OCI-LY3 (cell line): Measurements from ENCODE around the gene UNC5A.

ENCODE experiments used
- EZH2phosphoT487 ChIP-seq: fragments of 200-600 bp; shearing (Covaris generic); IDR thresholded peaks from 2 replicates; pipeline ENCODE4 v1.6.1; 2018; ENCODE audit warnings: antibody characterized with exemption, mixed run types, low read depth
- TF ChIP-seq, protein P1 (sequence below): fragments of 200-600, 300-600 bp; sonication (generic); IDR thresholded peaks from 2 replicates; pipeline ENCODE4 v1.5.1; 2014; ENCODE audit warnings: antibody characterized with exemption, low read length, low read depth

DNA sequence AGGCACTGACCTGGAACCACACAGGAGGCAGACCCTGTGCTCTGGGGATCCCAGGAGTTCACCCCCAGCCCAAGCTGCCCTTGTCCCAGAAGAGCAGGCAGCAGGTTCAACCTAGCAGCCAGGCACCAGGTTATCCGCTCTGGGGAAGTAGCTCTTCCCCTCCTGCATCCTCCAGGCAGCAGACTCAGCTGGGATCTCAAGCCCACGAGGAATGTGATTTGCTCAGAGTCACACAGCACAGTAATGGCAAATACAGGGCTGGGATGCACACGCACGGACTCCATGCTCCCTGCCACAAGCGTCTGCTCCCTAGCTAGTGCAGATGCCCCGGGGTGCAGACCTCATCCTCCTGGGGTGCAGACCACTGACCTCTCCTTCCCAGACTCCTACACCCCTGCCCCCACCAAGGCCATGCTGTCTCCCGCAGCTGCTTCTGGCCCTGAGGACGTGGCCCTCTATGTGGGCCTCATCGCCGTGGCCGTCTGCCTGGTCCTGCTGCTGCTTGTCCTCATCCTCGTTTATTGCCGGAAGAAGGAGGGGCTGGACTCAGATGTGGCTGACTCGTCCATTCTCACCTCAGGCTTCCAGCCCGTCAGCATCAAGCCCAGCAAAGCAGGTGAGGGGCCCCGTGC lies 63.3 kb downstream of the UNC5A start:
- no peak for TF ChIP-seq EZH2phosphoT487
- TF ChIP-seq, protein P1, sequence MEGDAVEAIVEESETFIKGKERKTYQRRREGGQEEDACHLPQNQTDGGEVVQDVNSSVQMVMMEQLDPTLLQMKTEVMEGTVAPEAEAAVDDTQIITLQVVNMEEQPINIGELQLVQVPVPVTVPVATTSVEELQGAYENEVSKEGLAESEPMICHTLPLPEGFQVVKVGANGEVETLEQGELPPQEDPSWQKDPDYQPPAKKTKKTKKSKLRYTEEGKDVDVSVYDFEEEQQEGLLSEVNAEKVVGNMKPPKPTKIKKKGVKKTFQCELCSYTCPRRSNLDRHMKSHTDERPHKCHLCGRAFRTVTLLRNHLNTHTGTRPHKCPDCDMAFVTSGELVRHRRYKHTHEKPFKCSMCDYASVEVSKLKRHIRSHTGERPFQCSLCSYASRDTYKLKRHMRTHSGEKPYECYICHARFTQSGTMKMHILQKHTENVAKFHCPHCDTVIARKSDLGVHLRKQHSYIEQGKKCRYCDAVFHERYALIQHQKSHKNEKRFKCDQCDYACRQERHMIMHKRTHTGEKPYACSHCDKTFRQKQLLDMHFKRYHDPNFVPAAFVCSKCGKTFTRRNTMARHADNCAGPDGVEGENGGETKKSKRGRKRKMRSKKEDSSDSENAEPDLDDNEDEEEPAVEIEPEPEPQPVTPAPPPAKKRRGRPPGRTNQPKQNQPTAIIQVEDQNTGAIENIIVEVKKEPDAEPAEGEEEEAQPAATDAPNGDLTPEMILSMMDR = no peak
